ENCODE results near the gene KCNMA1.

DNA sequence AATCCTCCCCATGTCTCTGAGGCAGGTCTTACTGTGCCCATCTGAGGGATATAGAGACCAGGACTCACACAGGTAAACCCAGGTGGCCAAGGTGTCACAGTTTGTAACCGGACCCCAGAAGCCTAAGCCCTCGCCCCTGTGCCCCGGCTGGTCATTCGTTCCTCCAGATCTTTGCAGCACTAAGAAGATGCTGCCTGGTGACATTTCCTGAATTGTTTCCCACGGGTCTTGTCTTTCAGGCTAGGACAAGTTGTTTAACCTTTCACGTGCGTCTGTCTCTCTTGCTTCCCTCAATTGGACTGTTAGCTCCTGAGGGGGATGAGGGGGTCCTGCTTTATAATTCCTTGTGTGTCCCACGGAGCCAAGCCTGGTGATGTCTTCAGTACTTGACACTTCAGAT is 158.0 kb downstream of the KCNMA1 start:
- TF ChIP-seq GATA2 (IDR thresholded peaks at IDR 0.05; ENCODE audit: low read depth, low read length) (no peak), GATA3 (IDR thresholded peaks at IDR 0.05; ENCODE audit: low read depth, low read length) (no peak)

Measured in SH-SY5Y (cell line).